Measurements from ENCODE around the gene SIRPB1. TPM values are rescaled to one million over a fixed set of nuclear protein-coding genes. Genes with fewer than 3 reads are reported as not detected.
"Not testable (repeated sequence)": the region's sequence is repeated elsewhere in the genome, so short reads cannot be mapped to it uniquely, and the experiment has no call there.

Gene SIRPB1
- total RNA-seq, 1 experiment from 2014 or later, result 11.6 TPM

GRCh38 chr20:1616858-1617434, 2.9 kb downstream of the SIRPB1 start:
- H3K4me1 ChIP-seq (ENCODE audit: insufficient read depth, low read length), result peaks cover 13% of the 10 kb centered on the region
- no peaks in the 10 kb centered on the region for H3K9me3 ChIP-seq (ENCODE audit: low read length)
- no peak overlapping the region; the same call in 1 of the 2 replicates for H3K9ac ChIP-seq (ENCODE audit: low read length)
- peak overlapping the region; percentile 5; the same call in 1 of the 2 replicates for H2AFZ ChIP-seq (ENCODE audit: low read length)
- H3K9me2 ChIP-seq (replicated peaks; ENCODE audit: low read length), result no peaks in the 10 kb centered on the region
- POLR2A ChIA-PET (ENCODE audit: unreplicated experiment), result no interaction called here
- no peaks in the 10 kb centered on the region for H3F3A ChIP-seq (ENCODE audit: low read length, unreplicated experiment)
- peak overlapping the region; percentile 57 for H3K27ac ChIP-seq (ENCODE audit: low read length)
- intact Hi-C loops (cut with micrococcal nuclease), result no loop called here
- peak; percentile 58 for DNase-seq
- H3K79me2 ChIP-seq (ENCODE audit: low read length), result no peaks in the 10 kb centered on the region
- H3K27me3 ChIP-seq (ENCODE audit: low read length), result no peaks in the 10 kb centered on the region
- H4K20me1 ChIP-seq (ENCODE audit: low read length), result no peaks in the 10 kb centered on the region
- H3K4me3 ChIP-seq (ENCODE audit: low read length), result no peak overlapping the region
- TF ChIP-seq CTCF (conservative IDR thresholded peaks at IDR 0.05; ENCODE audit: low read depth, low read length) (no peak), EZH2 (IDR thresholded peaks at IDR 0.05; ENCODE audit: low read length, unreplicated experiment) (no peak), EZH2phosphoT487 (IDR thresholded peaks at IDR 0.05; ENCODE audit: borderline replicate concordance, low read length) (no peak)
- no peaks in the 10 kb centered on the region for H3K36me3 ChIP-seq (ENCODE audit: low read depth, low read length)
- H3K4me2 ChIP-seq (ENCODE audit: low read length), result no peak overlapping the region
- CTCF ChIA-PET, result no interaction called here
- no TSS peak for BruUV-seq (replicated peaks)
- ATAC-seq, result peak; percentile 66

- H4K20me1 ChIP-seq (ENCODE audit: low read length); H3K4me3 ChIP-seq (ENCODE audit: low read length); H2AFZ ChIP-seq (ENCODE audit: low read length); H3K9ac ChIP-seq (ENCODE audit: low read length); BruUV-seq (replicated peaks); H3F3A ChIP-seq (ENCODE audit: low read length, unreplicated experiment); DNase-seq; H3K9me3 ChIP-seq (ENCODE audit: low read length); CTCF ChIA-PET; POLR2A ChIA-PET (ENCODE audit: unreplicated experiment); H3K4me2 ChIP-seq (ENCODE audit: low read length); H3K36me3 ChIP-seq (ENCODE audit: low read depth, low read length); H3K9me2 ChIP-seq (replicated peaks; ENCODE audit: low read length); H3K27me3 ChIP-seq (ENCODE audit: low read length); H3K4me1 ChIP-seq (ENCODE audit: insufficient read depth, low read length); intact Hi-C loops (cut with micrococcal nuclease); H3K27ac ChIP-seq (ENCODE audit: low read length); H3K79me2 ChIP-seq (ENCODE audit: low read length); ATAC-seq: not testable (repeated sequence)
Observed at GRCh38 chr20:1610404-1610803, 9.4 kb downstream of the SIRPB1 start.

- H3K36me3 ChIP-seq (ENCODE audit: low read depth, low read length); CTCF ChIA-PET; H3F3A ChIP-seq (ENCODE audit: low read length, unreplicated experiment); H4K20me1 ChIP-seq (ENCODE audit: low read length); intact Hi-C loops (cut with micrococcal nuclease); POLR2A ChIA-PET (ENCODE audit: unreplicated experiment); H3K4me3 ChIP-seq (ENCODE audit: low read length); H3K27me3 ChIP-seq (ENCODE audit: low read length); H3K4me1 ChIP-seq (ENCODE audit: insufficient read depth, low read length); H2AFZ ChIP-seq (ENCODE audit: low read length); H3K79me2 ChIP-seq (ENCODE audit: low read length); H3K9me3 ChIP-seq (ENCODE audit: low read length); H3K4me2 ChIP-seq (ENCODE audit: low read length); H3K9ac ChIP-seq (ENCODE audit: low read length); H3K9me2 ChIP-seq (replicated peaks; ENCODE audit: low read length); BruUV-seq (replicated peaks); DNase-seq: not testable (repeated sequence)
- peak; percentile 48; the same call in 1 of the 2 replicates for ATAC-seq
- H3K27ac ChIP-seq (ENCODE audit: low read length), result peak overlapping the region; percentile 25; the same call in 1 of the 2 replicates
Observed at GRCh38 chr20:1608678-1609347, 11.0 kb downstream of the SIRPB1 start.
